Stimulated activated CD4-positive, alpha-beta T cell treated with anti-CD3 and anti-CD28 coated beads, Interleukin-1b, Interleukin-23, amount 100 ng/mL, for 48 hours (primary cell): Measurements from ENCODE around the gene LCN1.
"Not testable (repeated sequence)": the region's sequence is repeated elsewhere in the genome, so short reads cannot be mapped to it uniquely, and the experiment has no call there.

Source experiments
- DNase-seq: peaks from one replicate; pipeline ENCODE4 v3.0.0-alpha.2; 2020

The LCN1 gene

DNA sequence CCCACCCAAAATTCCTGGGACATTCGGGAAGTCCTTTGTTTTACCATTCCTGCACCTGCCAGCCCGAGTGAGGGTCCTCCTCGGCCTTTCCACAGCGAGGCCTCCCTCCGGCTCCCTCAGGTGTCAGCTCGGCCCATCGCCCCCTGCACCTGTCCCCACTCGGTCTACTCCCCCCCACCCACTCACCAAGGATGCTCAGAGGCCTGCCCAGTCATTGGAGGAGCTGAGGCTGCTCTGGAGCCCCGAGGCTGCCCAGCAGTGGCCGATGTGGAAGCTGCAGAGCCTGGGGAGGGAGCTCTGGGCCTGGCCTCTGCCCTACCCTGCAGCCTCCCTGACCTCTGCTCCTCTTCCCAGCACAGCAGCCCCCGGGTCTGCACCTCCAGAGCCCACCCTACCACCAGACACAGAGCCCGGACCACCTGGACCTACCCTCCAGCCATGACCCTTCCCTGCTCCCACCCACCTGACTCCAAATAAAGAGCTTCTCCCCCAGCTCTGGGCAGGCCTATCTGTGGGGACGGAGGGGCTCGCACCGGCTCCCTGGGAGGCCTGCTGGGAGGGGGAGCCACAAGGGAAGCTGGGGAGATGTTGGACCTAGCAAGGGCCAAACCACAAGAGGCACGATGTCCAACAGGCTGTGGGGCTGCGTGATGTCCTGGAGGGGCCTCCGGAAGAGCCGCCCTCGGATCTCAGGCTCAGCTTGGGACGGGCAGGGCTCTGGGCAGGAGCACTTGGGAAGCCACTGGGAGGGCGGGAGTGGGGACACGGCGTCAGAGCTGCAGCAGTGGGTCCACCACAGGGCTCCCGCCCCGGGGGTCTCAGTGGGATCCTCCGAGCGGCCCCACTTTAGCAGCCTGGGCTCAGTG, 28.5 kb downstream of the LCN1 start:
- not testable (repeated sequence) for DNase-seq

DNA sequence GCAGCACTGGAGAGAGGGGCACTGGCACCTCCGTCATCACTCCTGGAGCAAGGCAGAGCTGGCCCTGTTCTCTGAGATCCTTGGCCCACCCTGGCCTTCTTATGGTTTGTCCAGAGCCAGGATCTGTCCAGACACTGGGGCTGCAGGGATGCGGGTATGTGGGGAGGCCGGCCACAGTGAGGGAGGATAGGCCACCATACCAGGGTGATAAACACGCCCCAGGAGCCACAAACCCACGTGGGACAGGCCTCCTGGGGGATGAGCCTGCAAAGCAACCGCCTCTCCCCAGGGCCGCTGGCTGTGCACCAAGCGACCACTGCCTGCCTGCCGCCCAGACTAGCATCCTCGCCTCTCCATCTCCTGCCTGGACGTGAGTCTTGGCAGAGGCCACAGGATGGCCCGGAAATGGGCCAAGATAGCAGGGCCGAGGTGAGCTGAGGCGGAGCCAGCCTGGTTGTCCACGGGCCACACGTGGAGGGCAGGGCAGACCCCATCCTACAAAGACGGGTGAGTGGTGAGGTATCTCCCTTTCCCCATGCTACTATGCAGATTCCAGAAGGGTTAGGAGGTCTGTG, 29.2 kb downstream of the LCN1 start:
- no peak for DNase-seq

DNA sequence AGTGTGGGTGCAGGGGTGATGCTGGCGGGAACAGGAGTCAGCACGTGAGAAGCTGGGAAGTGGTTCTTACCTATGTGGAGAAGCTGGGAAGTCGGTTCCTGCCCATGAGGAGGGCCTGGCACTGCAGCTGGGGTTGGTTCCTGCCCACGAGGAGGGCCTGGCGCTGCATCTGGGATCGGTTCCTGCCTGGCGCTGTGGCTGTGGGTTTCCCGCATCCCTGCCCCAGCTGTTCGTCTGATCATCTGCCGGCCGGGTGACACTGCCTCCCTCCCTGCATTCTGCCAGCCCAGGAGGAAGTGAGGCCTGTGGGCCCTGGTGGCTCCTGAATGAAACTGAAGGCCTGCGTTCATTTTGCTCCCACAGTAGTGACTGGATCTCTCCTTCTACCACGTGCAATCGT, 29.8 kb downstream of the LCN1 start:
- no peak for DNase-seq

DNA sequence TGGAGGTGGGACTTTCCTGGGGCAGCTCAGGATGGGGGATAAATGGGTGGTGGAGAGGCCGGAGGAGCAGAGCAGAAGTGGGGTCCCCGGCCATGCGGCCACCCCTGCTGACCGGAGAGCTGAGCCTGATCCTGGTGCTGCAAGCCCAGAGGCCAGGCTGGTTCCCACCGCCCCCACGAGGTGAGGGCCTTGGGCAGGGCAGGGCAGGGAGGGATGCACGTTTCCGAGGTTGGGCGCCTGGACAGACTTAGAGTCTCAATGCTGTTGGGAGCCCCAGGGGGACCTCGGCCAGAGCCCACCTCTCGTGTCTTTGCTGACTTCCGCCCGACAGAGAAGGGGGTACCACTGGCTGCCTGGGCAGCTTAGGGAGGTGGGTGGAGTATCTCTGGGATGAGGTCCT, 30.2 kb downstream of the LCN1 start:
- DNase-seq: no peak

DNA sequence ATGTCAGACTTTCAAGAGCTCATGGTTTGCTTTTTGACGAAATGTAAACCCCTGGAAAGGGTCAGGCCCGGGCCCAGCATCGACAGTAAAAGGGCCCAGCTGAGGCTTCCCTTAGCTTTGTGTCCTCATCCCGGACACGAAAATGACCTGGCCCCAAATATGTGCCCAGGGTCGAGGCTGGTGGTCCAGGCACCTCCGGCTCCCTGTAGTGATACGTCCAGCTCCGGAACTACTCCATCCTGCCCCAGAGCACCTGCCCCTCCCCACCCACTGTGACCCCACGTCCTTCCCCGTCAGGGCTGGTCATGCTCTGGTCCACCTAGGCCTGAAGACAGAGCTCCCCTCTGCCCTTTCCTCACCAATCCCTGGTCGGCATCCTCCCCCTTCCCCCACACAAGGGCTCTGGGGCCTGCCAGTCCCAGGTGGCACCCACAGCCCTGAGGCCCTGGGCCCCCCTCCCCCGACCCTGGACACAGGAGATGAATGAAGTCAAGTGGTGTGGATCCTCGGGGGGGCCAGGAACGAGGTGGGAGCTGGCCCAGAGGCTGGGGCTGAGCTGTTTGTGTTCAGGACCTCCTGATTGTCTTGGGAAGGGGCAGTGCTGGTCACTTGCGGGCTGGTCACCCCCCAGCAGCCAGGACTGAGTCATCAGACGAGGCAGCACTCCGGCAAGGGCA, 30.9 kb downstream of the LCN1 start:
- DNase-seq: no peak

DNA sequence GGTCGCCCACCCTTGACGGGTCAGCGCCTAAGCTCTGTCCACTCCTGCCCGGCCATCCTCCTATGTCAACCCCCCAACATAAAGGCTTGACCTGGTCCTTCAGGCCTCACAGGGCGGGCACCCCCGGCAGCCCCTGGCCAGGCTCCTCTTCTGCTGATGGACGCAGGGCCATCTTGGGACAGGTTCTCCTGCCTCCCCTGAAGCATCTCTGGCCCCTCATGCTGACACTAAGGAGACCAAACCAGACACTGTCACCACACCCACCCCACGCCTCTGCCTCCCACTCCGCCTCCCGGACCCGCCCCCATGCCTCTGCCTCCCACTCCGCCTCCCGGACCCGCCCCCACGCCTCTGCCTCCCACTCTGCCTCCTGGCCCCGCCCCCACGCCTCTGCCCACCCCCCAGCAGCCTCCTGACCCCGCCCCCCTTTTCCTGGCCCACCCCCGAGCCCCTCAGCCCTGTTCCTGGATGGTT, 31.5 kb downstream of the LCN1 start:
- no peak for DNase-seq

DNA sequence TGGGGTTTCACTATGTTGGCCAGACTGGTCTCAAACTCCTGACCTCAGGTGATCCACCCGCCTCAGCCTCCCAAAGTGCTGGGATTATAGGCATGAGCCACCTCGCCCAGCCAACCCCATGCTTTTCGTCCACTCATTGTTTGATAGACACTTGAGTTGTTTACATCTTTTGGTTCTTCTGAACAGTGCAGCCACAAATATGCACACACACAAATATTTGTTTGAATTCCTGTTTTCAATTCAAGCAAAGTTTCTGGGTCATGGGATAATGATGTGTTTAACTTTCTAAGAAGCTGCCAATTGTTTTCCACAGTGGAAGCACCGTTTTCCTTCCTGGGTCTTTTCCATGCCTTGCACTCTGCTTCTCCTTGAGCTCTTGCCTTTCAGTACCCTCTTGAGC, 33.5 kb downstream of the LCN1 start:
- DNase-seq: no peak

DNA sequence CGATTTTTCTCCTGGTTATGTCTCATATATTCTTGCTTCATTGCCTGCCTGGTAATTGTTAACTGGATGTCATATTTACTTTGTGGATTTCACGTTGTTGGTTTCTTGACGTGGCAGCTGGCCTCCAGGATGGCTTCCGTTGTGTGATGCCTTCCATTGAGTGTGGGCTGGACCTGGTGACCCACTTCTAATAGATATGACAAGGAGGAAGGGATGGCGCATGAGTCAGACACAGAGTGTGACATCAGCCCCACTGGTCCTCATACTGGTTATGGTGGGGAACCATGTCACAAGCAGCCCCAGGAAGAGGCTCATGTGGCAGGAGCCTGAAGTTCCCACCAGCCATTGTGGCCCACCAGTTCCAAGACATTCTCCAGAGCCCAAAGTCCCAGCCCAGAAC, 34.0 kb downstream of the LCN1 start:
- no peak for DNase-seq

DNA sequence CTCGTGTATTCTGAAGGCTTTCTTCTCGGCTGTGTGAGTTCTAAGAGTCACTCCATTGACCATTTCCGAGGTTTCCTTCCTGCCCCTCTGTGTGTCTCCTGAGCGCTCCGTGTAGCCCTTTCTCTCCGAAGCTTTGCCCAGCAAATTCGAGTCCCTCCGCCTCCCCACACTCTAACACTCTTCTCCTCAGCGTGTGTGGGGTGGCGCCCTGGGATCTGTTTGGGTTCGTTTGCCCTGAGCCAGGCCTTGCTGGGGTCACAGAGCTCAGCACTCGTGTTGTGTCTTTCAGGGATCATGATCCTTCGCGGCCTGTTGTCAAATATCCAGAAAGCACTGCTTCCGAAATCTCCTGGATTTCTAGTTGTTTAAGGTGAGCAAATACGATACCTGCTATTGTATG, 34.7 kb downstream of the LCN1 start:
- no peak for DNase-seq

DNA sequence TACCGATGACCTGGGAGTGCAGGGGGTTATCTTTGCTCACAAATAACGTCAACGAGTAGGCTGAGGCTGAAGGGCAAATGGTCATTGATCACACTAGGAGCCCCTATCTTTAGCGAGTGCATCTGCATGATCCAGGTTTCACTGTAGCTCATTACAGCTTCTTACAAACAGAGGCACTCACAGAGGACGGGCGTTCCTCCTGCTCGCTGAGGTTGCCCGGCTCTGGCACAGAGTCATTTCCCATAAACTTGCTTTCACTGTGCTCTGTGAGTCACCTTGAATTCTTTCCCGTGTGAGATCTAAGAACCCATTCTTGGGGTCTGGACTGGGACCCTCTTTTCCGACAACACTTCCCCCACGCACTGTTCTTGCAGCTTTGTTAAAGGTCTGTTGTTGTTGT, 38.4 kb downstream of the LCN1 start:
- DNase-seq: no peak

DNA sequence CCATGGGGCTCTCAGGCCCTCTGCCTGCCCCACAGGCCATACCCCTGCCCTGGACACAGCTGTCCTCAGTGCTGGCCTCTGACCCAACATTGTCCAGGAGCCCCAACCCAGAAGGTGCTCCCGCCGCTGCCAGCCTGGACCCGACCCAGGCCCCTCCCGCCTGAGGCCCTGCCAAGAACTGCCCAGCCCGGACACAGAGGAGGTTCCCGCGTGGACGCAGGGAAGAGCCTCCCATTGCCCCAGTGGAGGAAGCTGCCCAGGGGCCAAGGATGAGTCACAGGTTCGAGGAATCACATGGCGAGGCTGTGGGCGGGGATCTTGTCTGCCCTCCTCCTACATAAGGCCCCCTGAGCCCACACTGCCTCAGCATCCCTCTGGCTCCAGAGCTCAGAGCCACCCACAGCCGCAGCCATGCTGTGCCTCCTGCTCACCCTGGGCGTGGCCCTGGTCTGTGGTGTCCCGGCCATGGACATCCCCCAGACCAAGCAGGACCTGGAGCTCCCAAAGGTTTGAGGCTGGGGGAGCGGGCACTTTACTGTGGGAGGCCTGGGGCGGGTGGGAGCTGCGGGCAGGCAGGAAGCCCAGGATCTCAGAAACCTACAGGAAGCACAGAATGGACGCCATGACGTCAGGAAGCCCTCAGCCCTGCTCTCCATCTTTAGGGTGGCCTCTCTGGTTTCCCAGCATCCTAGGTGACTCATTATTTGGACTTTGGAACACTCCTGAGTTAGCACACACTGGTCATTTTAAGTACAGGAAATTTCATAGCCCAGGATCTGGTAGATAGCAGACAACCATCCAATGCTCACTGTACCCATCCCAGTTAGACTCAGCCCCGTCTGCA, 40.4 kb downstream of the LCN1 start, which contains the start of gene PAEP:
PAEP (plus strand) TSS at position 366 of the 844 bp plus-strand sequence.
- no peak for DNase-seq

DNA sequence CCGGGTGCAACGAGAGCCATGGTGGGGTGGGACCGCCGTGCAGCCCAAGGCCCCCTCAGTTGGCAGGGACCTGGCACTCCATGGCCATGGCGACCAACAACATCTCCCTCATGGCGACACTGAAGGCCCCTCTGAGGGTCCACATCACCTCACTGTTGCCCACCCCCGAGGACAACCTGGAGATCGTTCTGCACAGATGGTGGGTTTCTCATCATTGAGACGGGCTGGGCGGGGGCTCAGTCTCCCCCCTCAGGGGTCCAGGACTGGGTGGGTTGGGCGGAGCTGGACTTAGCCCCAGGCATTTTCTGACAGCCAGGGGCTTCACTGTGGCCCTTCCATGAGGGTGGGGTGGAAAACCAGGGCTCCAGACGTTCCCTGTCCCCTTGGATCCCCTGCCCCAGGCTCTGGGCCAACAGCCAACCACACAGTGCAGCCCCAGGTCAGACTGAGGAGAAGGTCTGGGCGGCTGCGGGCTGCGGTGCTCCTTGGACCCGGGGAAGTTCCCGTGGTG, 41.0 kb downstream of the LCN1 start:
- no peak for DNase-seq

DNA sequence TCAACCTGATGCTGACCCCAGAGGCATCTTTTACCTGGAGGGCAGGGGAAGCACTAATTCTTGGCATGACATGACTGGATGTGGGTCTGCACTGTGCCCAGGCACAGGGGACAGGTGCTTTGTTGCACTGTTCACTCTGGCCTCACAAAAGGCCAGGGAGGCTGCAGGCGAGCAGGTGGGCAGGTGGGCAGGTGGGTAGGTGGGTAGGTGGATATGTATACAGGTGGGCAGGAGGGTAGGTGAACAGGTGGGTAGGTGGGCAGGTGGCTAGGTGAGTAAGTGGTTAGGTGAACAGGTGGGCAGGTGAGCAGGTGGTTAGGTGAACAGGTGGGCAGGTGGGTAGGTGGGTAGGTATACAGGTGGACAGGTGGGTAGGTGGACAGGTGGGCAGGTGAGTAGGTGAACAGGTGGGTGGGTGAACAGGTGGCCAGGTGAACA, 41.8 kb downstream of the LCN1 start:
- DNase-seq: no peak

DNA sequence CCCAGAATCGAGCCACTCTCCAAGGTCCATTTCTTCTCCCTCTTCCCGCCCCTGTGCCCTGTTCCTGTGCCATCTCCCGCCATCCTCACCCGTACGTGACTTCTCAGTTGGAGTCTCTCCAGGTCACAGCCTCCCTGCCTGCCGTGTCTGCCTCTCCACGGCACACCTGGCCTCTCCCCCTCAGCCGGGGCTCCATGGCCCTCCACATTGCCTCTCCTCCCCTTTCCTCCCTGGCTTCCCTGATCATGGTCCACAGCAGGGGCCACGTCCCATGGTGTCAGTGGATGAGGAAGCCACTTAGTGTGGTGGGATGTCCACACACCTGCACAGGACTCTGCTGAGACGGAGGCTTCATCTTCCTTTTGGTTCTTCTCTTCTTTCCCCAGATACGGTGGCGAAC, 42.6 kb downstream of the LCN1 start:
- no peak for DNase-seq

DNA sequence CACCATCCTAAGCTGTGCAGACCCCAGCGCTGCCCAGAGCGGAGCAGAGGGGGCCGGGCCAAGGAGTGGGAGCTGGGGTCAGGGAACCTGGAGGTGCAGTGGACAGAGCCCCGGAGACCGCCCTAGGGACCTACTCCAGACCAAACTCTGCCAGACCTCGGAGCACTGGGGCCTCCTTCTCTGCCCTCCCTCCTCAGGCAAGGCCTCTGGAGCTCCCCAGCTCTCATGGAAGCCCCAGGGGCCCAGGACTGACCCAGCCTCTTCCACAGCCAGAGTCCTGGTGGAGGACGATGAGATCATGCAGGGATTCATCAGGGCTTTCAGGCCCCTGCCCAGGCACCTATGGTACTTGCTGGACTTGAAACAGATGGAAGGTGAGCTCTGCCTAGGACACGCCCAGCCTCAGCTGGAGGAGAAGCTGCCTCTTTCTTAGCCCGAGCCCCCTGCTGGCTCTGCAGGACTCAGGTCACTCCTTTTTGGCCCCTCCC, 43.9 kb downstream of the LCN1 start:
- no peak for DNase-seq

DNA sequence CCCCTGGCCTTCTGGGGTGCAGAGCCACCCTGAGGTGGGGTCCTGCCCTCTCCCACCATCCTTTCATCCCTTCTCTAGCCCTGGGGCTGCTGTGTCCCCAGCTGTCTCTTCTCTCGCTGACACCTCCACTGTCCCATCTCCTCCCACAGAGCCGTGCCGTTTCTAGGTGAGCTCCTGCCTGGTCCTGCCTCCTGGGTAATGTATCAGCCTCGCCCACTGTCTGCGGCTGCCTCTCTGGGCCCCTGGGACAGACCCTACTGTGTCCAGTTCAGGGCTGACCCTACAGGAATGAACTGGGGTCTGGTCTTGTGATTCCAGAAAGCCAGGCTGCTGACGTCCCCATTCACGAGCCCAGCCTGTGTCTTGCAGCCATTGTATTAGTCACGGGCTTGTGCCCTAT, 44.4 kb downstream of the LCN1 start:
- no peak for DNase-seq

DNA sequence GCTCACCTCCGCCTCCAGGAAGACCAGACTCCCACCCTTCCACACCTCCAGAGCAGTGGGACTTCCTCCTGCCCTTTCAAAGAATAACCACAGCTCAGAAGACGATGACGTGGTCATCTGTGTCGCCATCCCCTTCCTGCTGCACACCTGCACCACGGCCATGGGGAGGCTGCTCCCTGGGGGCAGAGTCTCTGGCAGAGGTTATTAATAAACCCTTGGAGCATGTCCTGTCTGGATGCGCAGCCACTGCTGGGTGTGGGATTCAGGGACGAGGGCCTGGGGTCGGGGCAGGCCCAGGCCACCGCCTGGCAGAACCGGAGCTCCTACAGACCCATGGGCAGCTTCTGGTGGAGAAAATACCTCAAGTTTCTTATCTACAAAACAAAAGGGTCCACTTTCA, 45.3 kb downstream of the LCN1 start:
- no peak for DNase-seq

DNA sequence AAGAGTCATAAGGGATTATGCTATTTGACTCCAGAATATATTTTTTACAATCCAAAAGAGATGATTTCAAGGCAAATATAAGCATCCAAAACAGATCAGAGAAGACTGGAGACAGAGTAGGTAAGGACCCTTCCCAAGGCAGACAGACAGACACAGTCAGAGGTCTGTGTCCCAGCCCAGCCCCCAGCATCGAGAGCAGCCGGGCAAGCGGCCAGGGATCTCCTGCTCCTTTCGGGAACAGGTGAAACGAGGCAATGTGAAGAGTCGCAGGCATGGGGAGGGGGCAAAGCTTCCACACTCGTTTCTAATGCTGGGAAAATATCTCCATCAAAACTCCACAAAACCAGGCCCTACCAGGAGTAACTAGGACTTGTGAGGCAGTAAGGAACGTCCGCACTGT, 46.1 kb downstream of the LCN1 start:
- no peak for DNase-seq

DNA sequence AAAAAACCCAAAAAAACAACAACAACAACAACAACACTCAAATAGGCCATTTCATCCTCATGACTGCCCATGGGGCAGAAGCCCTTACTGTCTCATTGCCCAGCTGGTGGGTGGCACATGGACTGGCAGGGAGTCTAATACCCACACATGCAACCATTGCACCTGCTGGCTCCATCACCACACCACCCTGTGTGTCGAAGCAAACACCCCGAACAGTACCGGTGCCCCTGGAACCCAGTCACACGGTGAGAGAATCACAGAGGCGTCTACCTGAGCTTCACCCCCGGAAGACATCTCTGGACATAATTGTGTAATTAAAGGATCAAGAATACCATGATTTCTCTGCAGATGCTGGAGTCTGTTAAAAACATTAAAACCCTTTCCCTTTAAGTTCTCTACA, 46.8 kb downstream of the LCN1 start:
- DNase-seq: no peak

DNA sequence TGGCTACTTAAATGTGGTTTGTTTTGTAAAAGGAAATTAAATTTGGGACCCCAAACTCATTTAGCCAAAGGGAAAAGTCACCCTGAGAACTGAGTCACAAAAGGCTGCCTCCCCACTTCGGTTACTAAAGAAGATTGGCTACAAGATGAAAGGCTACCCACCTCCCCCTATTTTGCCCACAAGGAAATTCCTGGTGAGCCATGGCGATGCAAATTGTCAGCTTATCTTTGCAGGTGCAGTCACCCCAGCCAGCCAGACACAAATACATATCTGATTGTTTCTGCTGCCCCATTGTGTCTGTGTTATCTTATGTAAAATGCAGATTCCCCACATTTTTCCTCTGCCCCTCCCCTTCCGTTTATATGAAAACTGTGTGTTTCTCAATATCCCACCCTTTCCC, 49.2 kb downstream of the LCN1 start:
- DNase-seq: no peak

DNA sequence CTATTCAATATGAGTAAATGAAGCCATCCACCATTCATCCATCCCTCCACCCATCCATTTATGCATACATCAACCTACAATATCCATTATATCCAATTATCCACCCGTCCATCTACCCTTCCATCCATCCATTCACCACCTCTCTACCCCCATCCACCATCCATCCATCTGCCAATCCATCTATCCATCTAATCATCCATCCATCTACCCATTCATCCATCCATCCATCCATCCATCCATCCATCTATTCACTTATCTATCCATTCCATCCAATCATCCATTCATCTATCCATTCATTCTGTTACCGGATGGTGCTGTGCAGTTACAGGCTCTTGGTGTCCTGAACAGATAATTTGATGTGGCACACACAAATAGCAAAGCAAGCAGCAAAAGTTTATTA, 51.0 kb downstream of the LCN1 start:
- DNase-seq: no peak

DNA sequence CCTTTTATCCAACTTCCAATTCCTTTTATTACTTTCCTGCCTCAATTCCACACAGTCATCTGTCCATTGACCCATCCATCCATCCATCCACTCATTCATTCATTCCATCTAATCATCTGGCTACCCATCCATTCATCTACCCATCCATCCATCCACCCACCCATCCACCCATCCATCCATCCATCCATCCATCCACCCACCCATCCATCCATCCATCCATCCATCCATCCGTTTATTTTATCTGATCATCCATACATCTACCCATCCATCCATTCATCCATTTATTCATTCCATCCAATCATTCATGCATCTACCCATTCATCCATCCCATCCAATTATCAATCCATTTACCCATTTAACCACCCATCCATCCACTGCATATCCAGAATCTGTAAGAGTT, 51.9 kb downstream of the LCN1 start:
- DNase-seq: no peak

DNA sequence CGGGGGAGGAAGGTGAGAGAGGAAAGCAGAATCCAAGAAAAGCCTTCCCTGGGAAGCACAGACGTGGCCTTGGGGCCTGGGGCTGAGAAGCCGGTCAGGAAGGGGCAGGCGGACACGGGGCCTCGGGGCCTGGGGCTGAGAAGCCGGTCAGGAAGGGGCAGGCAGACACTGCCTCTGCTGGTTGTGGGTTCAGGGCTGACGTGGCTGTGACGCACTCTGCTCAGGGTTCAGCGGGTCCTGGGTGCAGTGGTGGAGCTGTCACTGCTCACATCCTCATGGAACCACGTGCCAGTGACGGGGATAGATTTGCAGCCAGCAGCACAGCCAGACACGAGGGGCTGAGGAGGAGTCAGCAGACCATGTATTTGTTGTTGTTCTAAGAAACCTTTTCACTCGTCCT, 53.1 kb downstream of the LCN1 start:
- DNase-seq: no peak
